GM19372 (cell line): ENCODE data around the gene TOMM40.
"Not testable (repeated sequence)": the region's sequence is repeated elsewhere in the genome, so short reads cannot be mapped to it uniquely, and the experiment has no call there.

ENCODE experiments used
- ATAC-seq: cut with Tn5 transposase; IDR thresholded peaks from one replicate; pipeline ENCODE4 v1.9.1; 2021; ENCODE audit warnings: mild to moderate bottlenecking, low read depth, moderate library complexity; ENCODE audit not compliant: unreplicated experiment

Gene TOMM40

GRCh38 chr19:44893332-44894051, 2.4 kb downstream of the TOMM40 start:
- ATAC-seq: no peak

GRCh38 chr19:44894052-44894400, 3.0 kb downstream of the TOMM40 start:
- ATAC-seq: no peak

GRCh38 chr19:44894946-44895345, 3.9 kb downstream of the TOMM40 start:
- no peak for ATAC-seq

GRCh38 chr19:44897835-44898234, 6.8 kb downstream of the TOMM40 start:
- ATAC-seq: no peak

GRCh38 chr19:44900328-44901244, 9.5 kb downstream of the TOMM40 start:
- no peak for ATAC-seq

- ATAC-seq: no peak
Observed at GRCh38 chr19:44903216-44903601, 12.2 kb downstream of the TOMM40 start.

- no peak for ATAC-seq
Observed at GRCh38 chr19:44903602-44904425, 12.8 kb downstream of the TOMM40 start.

GRCh38 chr19:44904426-44904994, 13.5 kb downstream of the TOMM40 start:
- no peak for ATAC-seq

GRCh38 chr19:44905437-44906160, 14.5 kb downstream of the TOMM40 start, which contains the start of gene APOE:
APOE (plus strand) TSS chr19:44905796; CDS start chr19:44906625, 829 bp downstream.
- no peak for ATAC-seq

GRCh38 chr19:44907613-44908012, 16.6 kb downstream of the TOMM40 start:
- no peak for ATAC-seq

- no peak for ATAC-seq
Observed at GRCh38 chr19:44908074-44908835, 17.2 kb downstream of the TOMM40 start.

GRCh38 chr19:44908836-44909261, 17.8 kb downstream of the TOMM40 start:
- ATAC-seq: no peak

GRCh38 chr19:44909775-44910174, 18.7 kb downstream of the TOMM40 start:
- ATAC-seq: no peak

- ATAC-seq: not testable (repeated sequence)
Observed at GRCh38 chr19:44911896-44912295, 20.8 kb downstream of the TOMM40 start.

- ATAC-seq: no peak
Observed at GRCh38 chr19:44912854-44913253, 21.8 kb downstream of the TOMM40 start.

GRCh38 chr19:44913512-44914432, 22.7 kb downstream of the TOMM40 start:
- ATAC-seq: not testable (repeated sequence)

GRCh38 chr19:44914433-44915206, 23.6 kb downstream of the TOMM40 start, which contains the start of gene APOC1:
APOC1 (plus strand) TSS chr19:44914608; CDS start chr19:44914892, 284 bp downstream.
- peak; percentile 95 for ATAC-seq
